ENCODE measurements around the gene FBXL20. TPM values are rescaled to one million over a fixed set of nuclear protein-coding genes. Genes with fewer than 3 reads are reported as not detected.
"Not testable (repeated sequence)": the region's sequence is repeated elsewhere in the genome, so short reads cannot be mapped to it uniquely, and the experiment has no call there.

FBXL20 gene
- total RNA-seq, 2 experiments from 2014 or later = 11.2 to 11.8 TPM

DNA sequence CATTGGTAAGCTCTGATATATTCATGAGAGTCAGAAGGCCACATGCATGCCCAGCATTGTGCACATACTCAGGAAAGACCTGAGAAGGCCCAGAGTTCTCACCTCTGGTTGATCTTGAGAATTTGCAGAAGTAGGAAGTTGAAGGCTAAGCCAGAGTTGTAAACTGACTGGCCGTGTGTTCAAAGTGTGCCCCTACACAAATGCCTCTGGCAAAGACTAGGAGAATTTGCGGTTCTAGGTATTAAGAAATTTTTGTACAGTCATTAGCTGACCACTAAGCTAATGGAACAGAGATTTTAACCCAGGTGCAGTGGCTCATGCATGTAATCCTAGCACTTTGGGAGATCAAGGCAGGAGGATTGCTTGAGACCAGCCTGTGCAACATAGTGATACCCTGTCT is 25.0 kb downstream of the FBXL20 start:
- Mint-ChIP-seq H3K27me3 (ENCODE audit: low read depth) (no peaks in the 10 kb centered on the region), H3K36me3 (ENCODE audit: low read depth) (no peaks in the 10 kb centered on the region), H3K9me3 (ENCODE audit: insufficient read depth) (no peaks in the 10 kb centered on the region), H3K27ac (no peak overlapping the region), H3K4me1 (ENCODE audit: low read depth) (no peaks in the 10 kb centered on the region), H3K4me3 (no peak overlapping the region)
- ChIA-PET CTCF (interaction anchor here (0.9 to 1.1 kb wide), 2 partner anchors 85 to 140 kb away, joined by 3 read pairs; partner anchors contain the start of gene CDK12), POLR2A (no interaction called here)
- DNase-seq (no peak), ATAC-seq (no peak)

DNA sequence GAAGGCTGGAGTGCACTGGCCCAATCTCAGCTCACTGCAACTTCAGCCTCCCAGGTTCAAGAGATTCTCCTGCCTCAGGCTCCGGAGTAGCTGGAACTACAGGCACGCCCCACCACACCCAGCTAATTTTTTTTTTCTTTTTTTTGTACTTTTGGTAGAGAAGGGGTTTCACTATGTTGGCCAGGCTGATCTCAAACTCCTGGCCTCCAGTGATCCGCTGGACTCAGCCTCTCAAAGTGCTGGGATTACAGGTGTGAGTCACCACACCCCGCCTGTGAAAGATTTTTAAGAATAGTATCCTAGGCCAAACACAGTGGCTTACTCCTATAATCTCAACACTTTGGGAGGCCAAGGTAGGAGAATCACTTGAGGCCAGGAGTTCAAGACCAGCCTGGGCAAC is 33.6 kb downstream of the FBXL20 start:
- H3K4me3 Mint-ChIP-seq; H3K27me3 Mint-ChIP-seq (ENCODE audit: low read depth); CTCF ChIA-PET; DNase-seq; ATAC-seq; H3K4me1 Mint-ChIP-seq (ENCODE audit: low read depth); H3K36me3 Mint-ChIP-seq (ENCODE audit: low read depth); H3K27ac Mint-ChIP-seq; POLR2A ChIA-PET; H3K9me3 Mint-ChIP-seq (ENCODE audit: insufficient read depth): not testable (repeated sequence)

DNA sequence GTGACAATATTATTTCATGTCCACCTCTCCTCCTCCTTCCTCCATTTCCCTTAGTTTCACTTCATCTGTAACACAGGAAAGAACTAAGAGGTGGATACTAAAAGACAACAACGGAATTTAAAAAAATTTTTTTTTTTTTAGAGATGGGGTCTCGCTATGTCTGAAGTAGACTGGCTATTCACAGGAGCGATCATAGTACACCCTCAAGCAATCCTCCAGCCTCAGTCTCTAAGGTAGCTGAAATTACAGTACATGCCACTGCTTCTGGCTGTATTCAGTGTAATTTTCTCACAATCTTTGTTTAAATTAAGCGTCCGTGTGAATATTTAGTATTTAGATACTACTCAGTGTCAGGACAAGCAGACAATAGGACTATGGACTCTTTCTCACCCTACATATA is 35.6 kb downstream of the FBXL20 start:
- no peaks in the 10 kb centered on the region for H3K9me3 Mint-ChIP-seq (ENCODE audit: insufficient read depth)
- ChIA-PET POLR2A (interaction anchor here (0.5 kb wide), 1 partner anchor 26 kb away, joined by 3 read pairs; no protein-coding TSS in a partner anchor), CTCF (interaction anchor here (1.0 kb wide), 1 partner anchor 82 kb away, joined by 3 read pairs; no protein-coding TSS in a partner anchor)
- DNase-seq (no peak), ATAC-seq (no peak)
- no peaks in the 10 kb centered on the region for H3K36me3 Mint-ChIP-seq (ENCODE audit: low read depth)
- no peaks in the 10 kb centered on the region for H3K4me1 Mint-ChIP-seq (ENCODE audit: low read depth)
- H3K27ac Mint-ChIP-seq = no peak overlapping the region
- H3K4me3 Mint-ChIP-seq = no peak overlapping the region
- no peaks in the 10 kb centered on the region for H3K27me3 Mint-ChIP-seq (ENCODE audit: low read depth)

DNA sequence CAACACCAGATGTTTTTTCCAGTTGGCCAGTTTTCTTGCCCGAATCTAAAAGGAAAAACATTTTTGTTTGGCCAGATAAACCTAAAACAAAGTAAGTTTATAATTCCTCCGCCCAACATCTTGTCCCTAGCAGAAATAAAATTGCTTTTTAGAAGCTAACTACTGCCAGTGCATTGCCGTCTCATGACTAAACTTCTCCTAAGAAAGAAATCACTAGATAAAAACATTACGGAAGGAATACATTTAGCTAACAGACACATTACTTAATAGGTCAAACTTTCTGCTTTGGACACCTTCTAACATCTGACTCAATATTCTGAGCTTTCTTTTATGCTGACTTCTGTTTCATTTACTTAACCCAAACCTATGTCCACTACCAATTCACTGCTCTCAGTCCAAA is 36.2 kb downstream of the FBXL20 start:
- H3K4me1 Mint-ChIP-seq (ENCODE audit: low read depth) = no peaks in the 10 kb centered on the region
- ATAC-seq (no peak), DNase-seq (no peak)
- no peak overlapping the region for H3K4me3 Mint-ChIP-seq
- no peaks in the 10 kb centered on the region for H3K27me3 Mint-ChIP-seq (ENCODE audit: low read depth)
- H3K36me3 Mint-ChIP-seq (ENCODE audit: low read depth) = no peaks in the 10 kb centered on the region
- no peak overlapping the region for H3K27ac Mint-ChIP-seq
- POLR2A ChIA-PET = no interaction called here
- CTCF ChIA-PET = no interaction called here
- H3K9me3 Mint-ChIP-seq (ENCODE audit: insufficient read depth) = no peaks in the 10 kb centered on the region

DNA sequence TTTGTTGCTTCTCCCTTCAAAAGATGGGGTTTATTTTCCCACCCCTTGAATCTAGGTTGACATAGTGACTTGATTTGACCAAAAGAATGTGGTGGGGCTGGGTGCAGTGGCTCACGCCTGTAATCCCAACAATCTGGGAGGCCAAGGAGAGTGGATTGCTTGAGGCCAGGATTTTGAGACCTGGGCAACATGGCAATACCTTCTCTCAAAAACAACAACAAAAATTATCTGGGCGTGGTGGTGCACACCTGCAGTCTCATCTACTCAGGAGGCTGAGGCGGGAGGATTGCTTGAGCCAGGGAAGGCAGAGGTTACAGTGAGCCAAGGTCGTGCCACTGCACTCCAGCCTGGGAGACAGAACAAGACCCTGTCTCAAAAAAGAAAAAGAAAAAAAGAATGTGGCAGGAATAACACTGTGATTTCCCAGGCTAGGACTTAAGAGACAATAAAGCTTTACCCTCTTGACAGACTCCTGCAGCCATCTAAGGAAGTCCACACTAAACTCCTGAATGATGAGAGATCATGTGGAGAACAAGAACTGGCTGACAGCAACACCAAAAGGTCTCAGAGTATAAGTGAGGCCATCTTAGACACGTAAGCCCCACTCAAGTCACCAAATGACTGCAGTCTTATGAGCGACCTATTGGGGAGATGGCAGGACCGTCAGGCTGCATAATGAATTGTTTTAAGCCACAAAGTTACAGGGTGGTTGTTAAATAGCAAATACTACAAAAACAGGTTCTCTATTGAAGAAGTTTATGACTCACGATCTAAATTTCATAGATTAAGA is 37.0 kb downstream of the FBXL20 start:
- CTCF ChIA-PET = no interaction called here
- Mint-ChIP-seq H3K27me3 (ENCODE audit: low read depth) (no peaks in the 10 kb centered on the region), H3K9me3 (ENCODE audit: insufficient read depth) (no peaks in the 10 kb centered on the region), H3K36me3 (ENCODE audit: low read depth) (no peaks in the 10 kb centered on the region), H3K4me3 (no peak overlapping the region), H3K4me1 (ENCODE audit: low read depth) (no peaks in the 10 kb centered on the region), H3K27ac (no peak overlapping the region)
- no peak for ATAC-seq
- POLR2A ChIA-PET = no interaction called here
- DNase-seq = no peak

DNA sequence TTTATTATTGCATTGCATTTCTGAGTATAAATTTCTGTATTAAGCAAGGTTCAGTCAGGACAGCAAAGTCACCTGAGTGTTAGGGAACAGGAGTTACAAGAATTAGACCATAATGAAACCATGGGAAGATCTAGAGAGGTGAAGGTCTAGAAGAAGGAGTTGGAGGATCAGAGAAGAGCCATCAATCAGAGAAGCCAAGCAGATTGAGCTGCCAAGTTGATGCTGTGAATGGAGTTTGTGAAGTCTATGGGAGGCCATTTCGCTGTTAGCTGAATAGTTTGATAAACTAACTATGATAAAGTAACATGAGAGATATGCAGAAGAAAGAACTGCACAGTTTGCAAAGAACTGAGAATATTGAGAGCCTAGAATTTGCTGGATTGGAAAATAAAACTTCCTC is 40.4 kb downstream of the FBXL20 start:
- H3K27ac Mint-ChIP-seq = no peak overlapping the region
- H3K4me3 Mint-ChIP-seq = no peak overlapping the region
- H3K36me3 Mint-ChIP-seq (ENCODE audit: low read depth) = no peaks in the 10 kb centered on the region
- no peaks in the 10 kb centered on the region for H3K9me3 Mint-ChIP-seq (ENCODE audit: insufficient read depth)
- DNase-seq (no peak), ATAC-seq (no peak)
- no peaks in the 10 kb centered on the region for H3K27me3 Mint-ChIP-seq (ENCODE audit: low read depth)
- ChIA-PET POLR2A (no interaction called here), CTCF (no interaction called here)
- no peaks in the 10 kb centered on the region for H3K4me1 Mint-ChIP-seq (ENCODE audit: low read depth)

DNA sequence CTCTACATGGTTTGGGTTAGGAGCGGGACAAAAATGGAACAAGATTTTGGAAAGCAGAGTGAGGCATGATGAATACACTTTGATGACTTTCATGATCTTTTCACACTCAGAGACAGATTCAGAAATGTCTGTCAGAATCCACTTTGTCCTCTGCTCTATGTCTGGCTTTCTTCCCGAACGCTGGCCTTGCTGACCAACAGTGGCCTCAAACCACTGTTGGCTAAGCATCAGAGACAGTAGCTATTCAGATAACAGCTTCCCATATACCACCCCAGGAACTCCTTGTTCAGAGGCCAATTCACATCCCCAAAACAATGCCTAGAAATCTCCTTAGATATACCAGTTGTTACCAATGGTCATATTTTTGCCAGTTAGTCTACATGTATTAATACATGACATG is 40.9 kb downstream of the FBXL20 start:
- Mint-ChIP-seq H3K36me3 (ENCODE audit: low read depth) (no peaks in the 10 kb centered on the region), H3K9me3 (ENCODE audit: insufficient read depth) (no peaks in the 10 kb centered on the region), H3K27me3 (ENCODE audit: low read depth) (no peaks in the 10 kb centered on the region), H3K4me1 (ENCODE audit: low read depth) (no peaks in the 10 kb centered on the region), H3K27ac (no peak overlapping the region), H3K4me3 (no peak overlapping the region)
- CTCF ChIA-PET = no interaction called here
- no peak for DNase-seq
- no peak for ATAC-seq
- POLR2A ChIA-PET = no interaction called here

DNA sequence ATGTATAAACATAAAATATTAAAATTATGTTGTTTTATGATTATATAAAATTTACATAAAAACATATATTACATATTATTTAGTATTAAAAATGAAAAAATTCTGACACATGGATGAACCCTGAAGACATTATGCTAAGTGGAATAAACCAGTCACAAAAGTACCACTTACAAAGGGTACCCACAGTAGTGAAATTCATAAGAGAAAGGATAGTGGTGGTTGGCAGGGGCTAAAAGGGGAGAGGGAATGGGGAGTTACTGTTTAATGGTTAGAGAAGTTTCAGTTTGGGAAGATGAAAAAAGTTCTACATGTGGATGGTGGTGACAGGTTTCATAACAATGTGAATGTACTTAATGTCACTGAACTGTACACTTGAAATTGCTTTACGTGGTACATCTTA is 41.4 kb downstream of the FBXL20 start:
- ATAC-seq (no peak), DNase-seq (no peak)
- H3K9me3 Mint-ChIP-seq (ENCODE audit: insufficient read depth) = no peaks in the 10 kb centered on the region
- no peaks in the 10 kb centered on the region for H3K27me3 Mint-ChIP-seq (ENCODE audit: low read depth)
- H3K27ac Mint-ChIP-seq = no peak overlapping the region
- no peak overlapping the region for H3K4me3 Mint-ChIP-seq
- no peaks in the 10 kb centered on the region for H3K36me3 Mint-ChIP-seq (ENCODE audit: low read depth)
- CTCF ChIA-PET = no interaction called here
- H3K4me1 Mint-ChIP-seq (ENCODE audit: low read depth) = no peaks in the 10 kb centered on the region
- POLR2A ChIA-PET = no interaction called here

DNA sequence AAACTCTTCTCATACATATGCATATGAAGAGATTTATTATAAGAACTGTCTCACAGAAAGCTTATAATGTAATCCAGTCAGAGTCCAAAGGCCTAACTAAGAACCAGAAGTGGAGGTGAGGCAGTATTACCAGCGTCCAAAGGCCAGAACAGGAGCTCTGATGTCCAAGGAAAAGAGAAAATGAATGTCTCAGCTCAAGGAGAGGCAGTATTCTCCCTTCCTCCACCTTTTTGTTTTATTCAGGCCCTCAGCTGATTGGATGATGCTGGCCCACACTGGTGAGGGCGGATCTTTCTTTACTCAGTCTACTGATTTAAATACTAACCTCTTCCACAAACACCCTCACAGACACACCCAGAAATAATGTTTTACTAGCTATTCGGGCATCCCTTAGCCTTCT is 43.4 kb downstream of the FBXL20 start:
- POLR2A ChIA-PET = no interaction called here
- H3K36me3 Mint-ChIP-seq (ENCODE audit: low read depth) = no peaks in the 10 kb centered on the region
- no peaks in the 10 kb centered on the region for H3K4me1 Mint-ChIP-seq (ENCODE audit: low read depth)
- H3K9me3 Mint-ChIP-seq (ENCODE audit: insufficient read depth) = no peaks in the 10 kb centered on the region
- ATAC-seq = no peak
- no peak for DNase-seq
- H3K4me3 Mint-ChIP-seq = no peak overlapping the region
- CTCF ChIA-PET = interaction anchor here (1.3 kb wide), 1 partner anchor 113 kb away, joined by 3 read pairs; no protein-coding TSS in a partner anchor
- H3K27ac Mint-ChIP-seq = no peak overlapping the region
- no peaks in the 10 kb centered on the region for H3K27me3 Mint-ChIP-seq (ENCODE audit: low read depth)

DNA sequence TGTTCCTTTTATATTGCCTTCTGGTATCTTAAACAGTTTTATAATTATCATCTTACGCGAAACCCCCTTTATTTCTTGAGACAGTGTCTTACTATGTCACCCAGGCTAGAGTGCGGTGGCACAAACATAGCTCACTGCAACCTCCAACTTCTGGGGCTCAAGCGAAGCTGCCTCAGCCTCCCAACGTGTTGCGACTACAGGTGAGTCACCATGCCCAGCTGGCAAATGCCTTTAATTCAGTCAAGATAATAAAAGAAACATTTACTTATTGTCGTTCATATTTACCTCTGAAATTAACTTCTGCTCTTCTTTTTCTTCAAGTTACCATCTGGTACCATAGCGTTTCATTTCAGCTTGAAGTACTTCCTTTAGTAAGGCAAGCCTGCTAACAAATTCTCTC is 43.9 kb downstream of the FBXL20 start:
- CTCF ChIA-PET = interaction anchor here (1.3 kb wide), 1 partner anchor 113 kb away, joined by 3 read pairs; no protein-coding TSS in a partner anchor
- no peaks in the 10 kb centered on the region for H3K9me3 Mint-ChIP-seq (ENCODE audit: insufficient read depth)
- no peaks in the 10 kb centered on the region for H3K27me3 Mint-ChIP-seq (ENCODE audit: low read depth)

DNA sequence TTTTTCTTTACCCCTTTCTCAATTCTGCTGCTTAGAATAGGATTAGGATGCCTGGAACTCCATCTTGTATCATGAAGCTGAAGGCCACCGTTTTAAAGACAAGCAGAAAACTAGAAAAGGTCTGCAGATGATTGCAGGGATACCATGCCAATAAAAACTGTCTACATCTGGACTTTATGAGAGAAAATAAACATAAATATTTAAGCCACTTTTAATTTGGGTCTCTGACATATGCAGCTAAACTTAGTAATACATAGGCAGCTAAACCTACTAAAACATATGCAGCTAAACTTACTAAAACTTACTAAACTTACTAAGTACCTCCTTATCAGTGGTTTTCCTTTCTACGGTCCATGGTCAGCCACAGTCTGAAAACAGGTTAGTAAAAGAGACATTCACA is 48.4 kb downstream of the FBXL20 start:
- ChIA-PET CTCF (no interaction called here), POLR2A (no interaction called here)
- H3K27ac Mint-ChIP-seq = no peak overlapping the region
- no peaks in the 10 kb centered on the region for H3K4me1 Mint-ChIP-seq (ENCODE audit: low read depth)
- ATAC-seq = no peak
- H3K27me3 Mint-ChIP-seq (ENCODE audit: low read depth) = no peaks in the 10 kb centered on the region
- H3K9me3 Mint-ChIP-seq (ENCODE audit: insufficient read depth) = no peaks in the 10 kb centered on the region
- no peak overlapping the region for H3K4me3 Mint-ChIP-seq
- DNase-seq = no peak
- H3K36me3 Mint-ChIP-seq (ENCODE audit: low read depth) = no peaks in the 10 kb centered on the region

More for the DNA sequence above, 43.9 kb downstream of the FBXL20 start:
- DNase-seq = no peak
- Mint-ChIP-seq H3K27ac (no peak overlapping the region), H3K36me3 (ENCODE audit: low read depth) (no peaks in the 10 kb centered on the region), H3K4me3 (no peak overlapping the region), H3K4me1 (ENCODE audit: low read depth) (no peaks in the 10 kb centered on the region)
- POLR2A ChIA-PET = no interaction called here
- no peak for ATAC-seq

DNA sequence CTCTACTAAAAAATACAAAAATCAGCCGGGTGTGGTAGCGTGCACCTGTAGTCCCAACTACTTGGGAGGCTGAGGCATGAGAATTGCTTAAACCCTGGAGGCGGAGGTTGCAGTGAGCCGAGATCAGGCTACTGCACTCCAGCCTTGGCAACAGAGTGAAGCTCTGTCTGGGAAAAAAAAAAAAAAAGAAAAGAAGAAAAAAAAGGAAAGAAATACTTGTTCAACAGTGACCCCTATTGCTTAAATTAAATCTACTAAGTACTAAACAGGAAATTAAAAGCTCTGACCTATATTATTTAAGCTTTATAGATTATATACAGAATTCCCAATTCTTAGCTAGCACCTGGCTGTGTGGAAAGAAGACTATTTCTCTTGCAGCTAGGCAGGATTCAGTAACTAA is 48.9 kb downstream of the FBXL20 start:
- ChIA-PET CTCF (no interaction called here), POLR2A (no interaction called here)
- H3K36me3 Mint-ChIP-seq (ENCODE audit: low read depth) = no peaks in the 10 kb centered on the region
- H3K27me3 Mint-ChIP-seq (ENCODE audit: low read depth) = no peaks in the 10 kb centered on the region
- no peaks in the 10 kb centered on the region for H3K4me1 Mint-ChIP-seq (ENCODE audit: low read depth)
- no peak overlapping the region for H3K4me3 Mint-ChIP-seq
- H3K9me3 Mint-ChIP-seq (ENCODE audit: insufficient read depth) = no peaks in the 10 kb centered on the region
- ATAC-seq = no peak
- no peak for DNase-seq
- no peak overlapping the region for H3K27ac Mint-ChIP-seq

DNA sequence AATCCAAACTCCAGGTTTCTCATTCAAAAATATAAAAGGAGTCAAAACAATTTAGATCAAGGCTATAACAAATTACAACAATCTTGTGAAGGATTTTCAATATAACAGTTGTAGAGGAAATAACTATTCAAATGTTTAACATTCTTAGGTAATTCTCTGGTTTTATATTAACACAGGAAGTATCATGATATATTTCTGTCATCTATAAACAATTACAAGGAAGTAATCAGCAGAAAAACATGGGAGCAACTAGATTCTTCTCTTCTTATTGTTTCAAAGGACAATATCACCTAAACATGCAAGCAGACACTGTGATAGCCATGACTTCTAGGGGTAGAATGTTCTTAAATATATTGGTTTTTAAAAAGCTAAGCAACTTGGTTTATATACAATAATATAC is 49.9 kb downstream of the FBXL20 start:
- ATAC-seq (no peak), DNase-seq (no peak)
- Mint-ChIP-seq H3K9me3 (ENCODE audit: insufficient read depth) (no peaks in the 10 kb centered on the region), H3K36me3 (ENCODE audit: low read depth) (no peaks in the 10 kb centered on the region), H3K4me1 (ENCODE audit: low read depth) (no peaks in the 10 kb centered on the region), H3K4me3 (no peak overlapping the region), H3K27me3 (ENCODE audit: low read depth) (no peaks in the 10 kb centered on the region), H3K27ac (no peak overlapping the region)
- ChIA-PET CTCF (interaction anchor here (0.7 kb wide), 1 partner anchor 178 kb away, joined by 3 read pairs; no protein-coding TSS in a partner anchor), POLR2A (interaction anchor here (0.6 kb wide), 1 partner anchor 49 kb away, joined by 3 read pairs; no protein-coding TSS in a partner anchor)
